ENCODE results near the gene MEX3A. TPM values are rescaled to one million over a fixed set of nuclear protein-coding genes. Genes with fewer than 3 reads are reported as not detected.
A peak's percentile ranks its signal among the peaks of the same experiment; 100 is the strongest.

Gene MEX3A
- total and polyA plus RNA-seq, 4 donors = 0.52 to 1.3 (median 0.91) TPM

DNA sequence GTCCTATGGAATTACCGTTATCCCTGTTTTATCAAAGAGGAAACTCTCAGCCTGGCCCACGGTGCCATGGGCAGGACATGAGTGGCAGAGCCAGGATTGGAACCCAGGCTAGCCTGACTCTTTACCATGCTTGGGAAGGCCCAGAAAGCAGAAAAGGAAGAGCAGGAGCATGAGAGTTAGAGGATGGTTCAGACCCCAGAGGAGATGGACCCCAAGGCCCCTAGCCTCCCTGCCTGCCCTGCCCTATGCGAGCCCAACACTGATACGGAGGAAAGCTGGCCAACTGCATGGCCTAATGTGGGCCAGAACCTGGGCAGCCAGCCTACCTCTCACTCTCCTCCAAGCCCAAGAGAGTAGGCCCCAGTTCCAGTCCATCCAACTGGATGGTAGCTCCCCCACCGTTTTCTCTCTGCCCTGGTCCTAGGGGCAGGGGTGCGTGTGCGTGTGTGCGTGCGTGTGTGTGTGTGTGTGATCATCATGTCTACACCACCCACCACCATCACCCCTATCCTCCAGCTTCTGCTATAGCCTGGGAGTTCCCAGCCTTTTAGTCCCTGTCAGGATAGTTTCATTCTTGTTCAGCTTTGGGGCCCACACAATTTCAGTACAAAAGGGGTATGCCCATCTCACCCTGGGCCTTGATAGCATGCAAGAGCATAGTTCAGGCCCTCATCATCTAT is 15.4 kb upstream of the MEX3A start (continued):
- TF ChIP-seq YY1 (IDR thresholded peaks at IDR 0.05) = no peak
- TF ChIP-seq, protein P1, sequence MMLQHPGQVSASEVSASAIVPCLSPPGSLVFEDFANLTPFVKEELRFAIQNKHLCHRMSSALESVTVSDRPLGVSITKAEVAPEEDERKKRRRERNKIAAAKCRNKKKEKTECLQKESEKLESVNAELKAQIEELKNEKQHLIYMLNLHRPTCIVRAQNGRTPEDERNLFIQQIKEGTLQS (IDR thresholded peaks at IDR 0.05) = no peak

DNA sequence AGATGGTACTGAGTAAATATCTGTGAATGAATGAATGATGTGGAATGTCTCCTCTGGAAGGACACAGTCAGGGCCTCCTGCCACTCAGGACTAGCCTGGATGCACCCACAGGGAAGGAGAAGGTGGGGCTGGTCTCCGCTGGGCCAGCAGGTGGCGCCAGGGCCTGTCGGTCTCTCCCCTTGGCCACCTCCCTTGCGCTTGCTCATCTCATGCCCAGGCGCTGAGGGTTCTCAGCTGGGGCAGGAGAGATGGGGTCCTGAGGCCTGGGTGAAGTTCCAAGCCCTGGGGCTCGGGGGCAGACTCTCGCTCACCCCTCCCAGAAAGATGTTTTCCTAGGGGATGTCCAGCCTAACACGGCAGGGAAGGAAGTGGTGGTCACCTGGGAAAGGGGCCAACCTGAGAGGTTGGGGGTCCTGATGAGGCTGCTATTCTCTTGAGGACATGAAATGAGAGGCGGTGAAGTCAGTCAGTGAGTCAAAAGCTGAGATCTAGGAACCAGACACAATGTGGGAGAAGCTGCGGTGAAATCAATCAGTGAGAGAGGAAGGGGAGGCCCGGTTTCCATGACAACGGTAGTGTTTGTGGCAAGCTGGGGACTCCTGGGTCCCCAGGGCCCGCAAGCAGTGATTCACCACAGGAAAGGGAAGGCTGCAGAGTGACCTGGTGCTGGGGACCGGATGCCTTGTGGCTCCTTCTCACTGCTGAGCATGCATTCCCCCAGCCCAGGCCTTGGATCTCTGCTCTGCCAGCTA is 14.6 kb upstream of the MEX3A start:
- Histone ChIP-seq H3K9ac (ENCODE audit: low read depth in 1 of 2, low read length in 2 of 2) (no peak overlapping the region), H3K4me3 (ENCODE audit: low read depth in 1 of 3, low read length in 3 of 3) (no peak overlapping the region), H3K27ac (ENCODE audit: low read depth in 1 of 2, low read length in 2 of 2) (peak overlapping the region in 1 of 2 donors; percentile 35), H3K4me1 (ENCODE audit: control insufficient read depth in 4 of 4, insufficient read depth in 4 of 4, low read length in 3 of 4) (peaks cover 0 to 3% (median 2%) of the 10 kb centered on the region in 4 donors), H3K36me3 (ENCODE audit: control insufficient read depth in 4 of 4, insufficient read depth in 3 of 4, low read depth in 1 of 4, low read length in 3 of 4) (no peaks in the 10 kb centered on the region), H3K27me3 (ENCODE audit: control insufficient read depth in 4 of 4, insufficient read depth in 4 of 4, low read length in 3 of 4) (no peaks in the 10 kb centered on the region), H3K9me3 (ENCODE audit: control insufficient read depth in 4 of 4, low read length in 3 of 4) (no peaks in the 10 kb centered on the region)
- DNase-seq (ENCODE audit: low spot score) = peak; percentile 88
- WGBS = 33% methylated on average over 14 of the region's 14 CpGs
- TF ChIP-seq CTCF (IDR thresholded peaks at IDR 0.05; ENCODE audit: low read depth, low read length, missing input control) (peak; percentile 94), JUND (IDR thresholded peaks at IDR 0.05) (no peak), HNF4A (conservative IDR thresholded peaks at IDR 0.05) (no peak), RAD21 (IDR thresholded peaks at IDR 0.05) (peak; percentile 98 to 99), NR2F2 (IDR thresholded peaks at IDR 0.05) (peak; percentile 55), RXRA (IDR thresholded peaks at IDR 0.05) (peak in 1 of 2 donors; percentile 5)

DNA sequence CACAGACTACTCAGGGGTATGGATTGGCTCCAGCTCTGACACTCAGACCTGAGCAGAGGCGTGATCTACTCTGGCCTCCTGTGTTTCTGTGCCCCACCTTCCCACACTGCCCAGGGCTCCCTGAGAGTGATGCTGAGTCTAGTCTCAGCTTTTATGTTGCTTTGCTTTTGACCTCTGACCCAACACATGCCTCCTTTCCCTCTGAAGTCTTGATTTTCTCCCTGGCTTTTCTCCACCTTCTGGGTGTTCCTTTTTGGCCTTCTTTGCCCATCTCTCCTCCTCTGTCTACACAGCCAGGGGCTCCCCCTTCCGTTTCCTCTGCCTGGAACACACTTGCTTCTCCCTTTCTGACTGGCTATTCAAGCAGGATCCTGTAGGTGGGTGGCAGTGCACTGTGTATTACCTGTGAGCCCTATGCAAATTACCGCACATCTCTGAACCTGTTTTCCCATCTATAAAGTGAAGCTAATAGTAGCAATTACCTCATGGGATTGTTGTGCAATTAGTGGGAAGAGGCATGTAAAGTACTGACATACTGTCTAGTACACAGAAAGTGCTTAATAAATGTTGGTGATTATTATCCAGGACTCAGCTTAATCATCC is 13.7 kb upstream of the MEX3A start:
- no peaks in the 10 kb centered on the region for H3K36me3 ChIP-seq (ENCODE audit: control insufficient read depth in 4 of 4, insufficient read depth in 3 of 4, low read depth in 1 of 4, low read length in 3 of 4)
- no peaks in the 10 kb centered on the region for H3K27me3 ChIP-seq (ENCODE audit: control insufficient read depth in 4 of 4, insufficient read depth in 4 of 4, low read length in 3 of 4)
- peaks cover 0 to 3% (median 2%) of the 10 kb centered on the region in 4 donors for H3K4me1 ChIP-seq (ENCODE audit: control insufficient read depth in 4 of 4, insufficient read depth in 4 of 4, low read length in 3 of 4)
- peak overlapping the region in 1 of 2 donors; percentile 35 for H3K27ac ChIP-seq (ENCODE audit: low read depth in 1 of 2, low read length in 2 of 2)
- H3K9me3 ChIP-seq (ENCODE audit: control insufficient read depth in 4 of 4, low read length in 3 of 4) = no peaks in the 10 kb centered on the region
- H3K9ac ChIP-seq (ENCODE audit: low read depth in 1 of 2, low read length in 2 of 2) = no peak overlapping the region
- TF ChIP-seq FOXA2 (IDR thresholded peaks at IDR 0.05) = no peak
- 90% methylated on average over 3 of the region's 3 CpGs for WGBS
- DNase-seq (ENCODE audit: low spot score) = no peak
- H3K4me3 ChIP-seq (ENCODE audit: low read depth in 1 of 3, low read length in 3 of 3) = no peak overlapping the region

DNA sequence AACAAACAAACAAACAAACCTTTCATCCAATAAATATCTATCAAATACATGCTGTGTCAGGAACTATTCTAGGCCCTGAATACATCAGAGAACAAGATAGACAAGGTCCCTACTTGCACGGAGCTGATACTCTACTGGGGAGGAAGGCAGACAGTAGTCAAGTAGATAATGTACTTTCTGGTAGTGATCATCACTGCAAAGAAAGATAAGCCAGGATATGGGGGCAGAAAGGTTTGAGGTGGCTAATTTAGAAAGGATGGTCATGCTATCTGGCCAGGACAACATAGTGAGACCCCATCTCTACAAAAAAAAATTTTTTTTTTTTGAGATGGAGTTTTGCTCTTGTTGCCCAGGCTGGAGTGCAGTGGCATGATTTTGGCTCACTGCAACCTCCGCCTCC is 9.3 kb upstream of the MEX3A start:
- WGBS = 79% methylated on average over 2 of the region's 2 CpGs
- Histone ChIP-seq H3K4me3 (ENCODE audit: low read depth in 1 of 3, low read length in 3 of 3) (no peak overlapping the region), H3K27me3 (ENCODE audit: control insufficient read depth in 4 of 4, insufficient read depth in 4 of 4, low read length in 3 of 4) (no peaks in the 10 kb centered on the region), H3K36me3 (ENCODE audit: control insufficient read depth in 4 of 4, insufficient read depth in 3 of 4, low read depth in 1 of 4, low read length in 3 of 4) (no peaks in the 10 kb centered on the region), H3K27ac (ENCODE audit: low read depth in 1 of 2, low read length in 2 of 2) (no peak overlapping the region), H3K4me1 (ENCODE audit: control insufficient read depth in 4 of 4, insufficient read depth in 4 of 4, low read length in 3 of 4) (peaks cover 0 to 10% (median 2%) of the 10 kb centered on the region in 4 donors), H3K9ac (ENCODE audit: low read depth in 1 of 2, low read length in 2 of 2) (no peak overlapping the region), H3K9me3 (ENCODE audit: control insufficient read depth in 4 of 4, low read length in 3 of 4) (no peaks in the 10 kb centered on the region)
- no peak for DNase-seq (ENCODE audit: low spot score)
- no peak for TF ChIP-seq HNF4A (conservative IDR thresholded peaks at IDR 0.05)
- TF ChIP-seq YY1 (IDR thresholded peaks at IDR 0.05) = no peak
- TF ChIP-seq HNF4G (IDR thresholded peaks at IDR 0.05) = no peak
- no peak for TF ChIP-seq RXRA (IDR thresholded peaks at IDR 0.05)
- no peak for TF ChIP-seq FOXA2 (IDR thresholded peaks at IDR 0.05)
- TF ChIP-seq CTCF (IDR thresholded peaks at IDR 0.05; ENCODE audit: low read depth, low read length, missing input control) = no peak
- TF ChIP-seq RAD21 (IDR thresholded peaks at IDR 0.05) = no peak
- TF ChIP-seq JUND (IDR thresholded peaks at IDR 0.05) = no peak
- TF ChIP-seq ZBTB33 (IDR thresholded peaks at IDR 0.05) = no peak
- no peak for TF ChIP-seq EGR1 (IDR thresholded peaks at IDR 0.05; ENCODE audit: low read depth in 2 of 2)
- no peak for TF ChIP-seq FOXA1 (IDR thresholded peaks at IDR 0.05)
